T-helper 1 cell treated with Interleukin-12 subunit alpha and Interleukin-12 subunit beta and Interleukin-4 antibody, amounts not matched to agents 30 μg/mL and 1 μg/mL, for 36 hours (primary cell): ENCODE data around the gene IL1A.

Experiments used
- H3K27ac Mint-ChIP-seq: one replicate; pipeline ENCODE4 v1.8.0; 2021; ENCODE audit warnings: mild to moderate bottlenecking, mixed read lengths
- H3K27me3 Mint-ChIP-seq: one replicate; pipeline ENCODE4 v1.8.0; 2021; ENCODE audit warnings: low read depth, mixed read lengths
- H3K36me3 Mint-ChIP-seq: one replicate; pipeline ENCODE4 v1.8.0; 2021; ENCODE audit warnings: low read depth, mixed read lengths
- H3K4me1 Mint-ChIP-seq: one replicate; pipeline ENCODE4 v1.8.0; 2021; ENCODE audit warnings: low read depth, mixed read lengths
- H3K4me3 Mint-ChIP-seq: one replicate; pipeline ENCODE4 v1.8.0; 2021; ENCODE audit warnings: mild to moderate bottlenecking, moderate library complexity, mixed read lengths
- H3K9me3 Mint-ChIP-seq: one replicate; pipeline ENCODE4 v1.8.0; 2021; ENCODE audit warnings: mixed read lengths

Gene IL1A

DNA sequence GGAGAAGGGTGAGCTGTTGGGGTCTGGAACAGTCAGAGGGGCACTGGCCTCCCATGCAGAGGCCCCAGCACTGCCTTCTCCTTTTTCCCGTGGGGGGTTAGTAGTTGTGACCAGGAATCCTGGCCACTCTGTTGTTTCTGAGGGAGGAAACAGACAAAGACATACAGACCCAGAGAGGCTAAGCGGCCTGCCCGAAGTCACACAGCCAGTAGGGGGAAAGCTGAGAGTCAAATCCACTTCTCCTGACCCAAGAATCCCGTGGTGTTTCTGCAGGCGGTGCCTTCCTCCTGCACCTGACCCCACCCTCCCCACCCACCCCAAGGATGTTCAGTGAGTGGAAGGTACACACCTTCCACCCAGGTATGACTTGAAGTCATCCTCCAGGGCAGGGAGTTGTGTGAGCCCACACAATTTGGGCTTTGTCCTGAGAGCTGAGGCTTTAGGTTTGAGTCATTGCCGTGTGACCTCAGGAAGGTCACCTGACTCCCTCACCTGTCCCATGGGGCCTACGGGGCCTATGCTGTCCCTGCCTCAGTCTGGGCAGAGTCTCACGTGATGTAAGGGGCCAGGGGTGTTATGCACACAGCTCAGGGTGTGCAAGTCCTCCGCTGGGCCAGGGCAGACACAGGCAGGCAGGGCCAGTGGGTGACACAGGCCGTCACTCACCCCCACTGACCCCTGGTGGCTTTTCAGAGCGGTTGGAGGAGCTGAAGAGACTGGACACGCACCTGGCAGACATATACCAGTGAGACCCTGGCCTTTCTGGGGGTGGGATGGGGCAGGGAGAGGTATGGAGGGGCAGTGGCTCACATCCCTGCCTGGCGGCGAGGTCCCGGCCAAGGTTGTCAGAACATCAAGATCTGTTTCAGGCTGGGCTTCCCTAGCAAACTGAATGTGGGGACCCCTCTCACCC, 58.5 kb downstream of the IL1A start:
- H3K9me3 Mint-ChIP-seq: no peaks in the 10 kb centered on the region
- no peaks in the 10 kb centered on the region for H3K27me3 Mint-ChIP-seq
- peaks cover 22% of the 10 kb centered on the region for H3K4me1 Mint-ChIP-seq
- no peak overlapping the region for H3K27ac Mint-ChIP-seq
- no peak overlapping the region for H3K4me3 Mint-ChIP-seq
- H3K36me3 Mint-ChIP-seq: no peaks in the 10 kb centered on the region

- Mint-ChIP-seq H3K9me3 (no peaks in the 10 kb centered on the region), H3K27me3 (peaks cover 4% of the 10 kb centered on the region)
Observed at GRCh38 chr2:112724591-112725525, 59.4 kb downstream of the IL1A start.

DNA sequence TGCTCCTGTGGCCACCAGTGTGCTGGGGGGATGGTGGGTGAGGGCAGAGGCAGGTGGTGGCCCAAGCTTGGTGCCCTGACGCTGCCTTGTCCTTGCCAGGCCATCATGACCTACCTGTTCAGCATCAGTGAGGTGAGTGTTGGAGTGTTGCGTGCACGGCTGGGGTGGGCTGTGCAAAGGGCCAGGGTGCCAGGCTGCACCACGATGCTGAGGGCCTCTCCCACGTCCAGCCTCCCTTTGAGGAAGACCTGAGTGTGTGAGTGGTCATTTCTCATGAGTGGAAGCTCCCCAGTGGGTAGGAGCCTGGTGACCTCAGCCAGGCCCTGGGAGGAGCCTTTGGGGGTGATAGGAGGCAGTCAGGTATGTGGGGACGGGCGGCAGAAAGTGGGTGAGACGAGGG, 60.3 kb downstream of the IL1A start:
- peak overlapping the region; percentile 31 for H3K27ac Mint-ChIP-seq

More at GRCh38 chr2:112724591-112725525, 59.4 kb downstream of the IL1A start:
- Mint-ChIP-seq H3K36me3 (no peaks in the 10 kb centered on the region), H3K4me1 (peaks cover 22% of the 10 kb centered on the region), H3K4me3 (no peak overlapping the region), H3K27ac (no peak overlapping the region)

More for the DNA sequence above, 60.3 kb downstream of the IL1A start:
- H3K4me1 Mint-ChIP-seq: peaks cover 22% of the 10 kb centered on the region
- no peak overlapping the region for H3K4me3 Mint-ChIP-seq
- H3K27me3 Mint-ChIP-seq: peaks cover 6% of the 10 kb centered on the region
- H3K36me3 Mint-ChIP-seq: no peaks in the 10 kb centered on the region
- no peaks in the 10 kb centered on the region for H3K9me3 Mint-ChIP-seq
